SU-DHL-6 (cell line): ENCODE data around the gene CRTAC1.

Experiments used
- H2AFZ ChIP-seq: fragments of 200-600 bp; sonication (generic); 2 replicates; pipeline ENCODE4 v1.6.1; 2014; ENCODE audit warnings: low read depth, mild to moderate bottlenecking, moderate library complexity, mixed read lengths, antibody characterized with exemption, low read length; ENCODE audit not compliant: severe bottlenecking
- H3F3A ChIP-seq: fragments of 200-600 bp; shearing (Covaris generic); 2 replicates; pipeline ENCODE4 v1.6.0; 2016; ENCODE audit warnings: antibody characterized with exemption, mild to moderate bottlenecking; ENCODE audit not compliant: insufficient read depth
- H3K27ac ChIP-seq: fragments of 200-600 bp; sonication (generic); 2 replicates; pipeline ENCODE4 v1.5.1; 2016; ENCODE audit warnings: low read depth, mild to moderate bottlenecking, low read length, moderate library complexity, mixed read lengths
- H3K27me3 ChIP-seq: fragments of 200-600 bp; sonication (generic), shearing (Covaris generic); 2 replicates; pipeline ENCODE4 v1.6.0; 2014; ENCODE audit warnings: mild to moderate bottlenecking, low read length
- H3K36me3 ChIP-seq: fragments of 200-600 bp; sonication (generic); 2 replicates; pipeline ENCODE4 v1.6.1; 2014; ENCODE audit warnings: mild to moderate bottlenecking, low read length, mixed read lengths
- H3K4me2 ChIP-seq: fragments of 300-600, 200-600 bp; shearing (Covaris generic), sonication (generic); 2 replicates; pipeline ENCODE4 v1.6.0; 2014; ENCODE audit warnings: low read length, low read depth, mild to moderate bottlenecking; ENCODE audit not compliant: poor library complexity, severe bottlenecking
- H3K4me3 ChIP-seq: fragments of 200-600 bp; sonication (generic); 2 replicates; pipeline ENCODE4 v1.5.1; 2014; ENCODE audit warnings: antibody characterized with exemption, low read length, mild to moderate bottlenecking, mixed read lengths; ENCODE audit not compliant: insufficient read depth, poor library complexity, severe bottlenecking
- H3K79me2 ChIP-seq: fragments of 200-600 bp; sonication (generic); 2 replicates; pipeline ENCODE4 v1.6.1; 2014; ENCODE audit warnings: mild to moderate bottlenecking, low read length, moderate library complexity; ENCODE audit not compliant: insufficient read depth
- H3K9ac ChIP-seq: fragments of 200-600 bp; sonication (generic); 2 replicates; pipeline ENCODE4 v1.7.0; 2014; ENCODE audit warnings: mild to moderate bottlenecking, low read length
- H3K9me2 ChIP-seq: fragments of 200-600 bp; sonication (generic); replicated peaks from 2 replicates; pipeline ENCODE4 v1.6.1; 2014; ENCODE audit warnings: low read length; ENCODE audit not compliant: insufficient read depth
- H3K9me3 ChIP-seq: fragments of 200-600 bp; sonication (generic); 2 replicates; pipeline ENCODE4 v1.6.1; 2014; ENCODE audit warnings: low read length, mixed read lengths; ENCODE audit not compliant: insufficient read depth
- H4K20me1 ChIP-seq: fragments of 200-600 bp; sonication (generic); 2 replicates; pipeline ENCODE4 v1.6.1; 2014; ENCODE audit warnings: low read depth, mild to moderate bottlenecking, antibody characterized with exemption, low read length, moderate library complexity, mixed read lengths
- CTCF ChIP-seq: fragments of 200-600 bp; sonication (generic); IDR thresholded peaks from one replicate; pipeline ENCODE4 v1.5.1; 2017; ENCODE audit warnings: antibody characterized with exemption, mild to moderate bottlenecking, low read length, moderate library complexity; ENCODE audit not compliant: insufficient read depth, poor library complexity, severe bottlenecking
- EZH2phosphoT487 ChIP-seq: fragments of 200-600 bp; sonication (generic), shearing (Covaris generic); conservative IDR thresholded peaks from 2 replicates; pipeline ENCODE4 v1.6.1; 2018; ENCODE audit warnings: mild to moderate bottlenecking, antibody characterized with exemption, low read length, moderate library complexity, mixed read lengths

The CRTAC1 gene

GRCh38 chr10:98055841-98056516, 25.6 kb upstream of the CRTAC1 start:
- H3K4me2 ChIP-seq, result no peak overlapping the region
- no peak overlapping the region for H3K4me3 ChIP-seq
- no peak overlapping the region for H2AFZ ChIP-seq
- H4K20me1 ChIP-seq, result no peaks in the 10 kb centered on the region
- TF ChIP-seq CTCF, result no peak
- TF ChIP-seq EZH2phosphoT487, result no peak
- H3K9ac ChIP-seq, result no peak overlapping the region
- H3K27me3 ChIP-seq, result no peaks in the 10 kb centered on the region
- no peaks in the 10 kb centered on the region for H3K9me2 ChIP-seq
- H3K27ac ChIP-seq, result no peak overlapping the region
- H3F3A ChIP-seq, result no peaks in the 10 kb centered on the region
- no peaks in the 10 kb centered on the region for H3K9me3 ChIP-seq
- no peaks in the 10 kb centered on the region for H3K79me2 ChIP-seq
- no peaks in the 10 kb centered on the region for H3K36me3 ChIP-seq

- no peaks in the 10 kb centered on the region for H4K20me1 ChIP-seq
- H3K27ac ChIP-seq, result no peak overlapping the region
- no peak overlapping the region for H3K4me3 ChIP-seq
- H3K36me3 ChIP-seq, result no peaks in the 10 kb centered on the region
- no peaks in the 10 kb centered on the region for H3K27me3 ChIP-seq
- TF ChIP-seq EZH2phosphoT487, result no peak
- TF ChIP-seq CTCF, result no peak
- no peaks in the 10 kb centered on the region for H3K9me3 ChIP-seq
- H3F3A ChIP-seq, result no peaks in the 10 kb centered on the region
- H3K79me2 ChIP-seq, result no peaks in the 10 kb centered on the region
- H3K9ac ChIP-seq, result no peak overlapping the region
- H2AFZ ChIP-seq, result no peak overlapping the region
- no peaks in the 10 kb centered on the region for H3K9me2 ChIP-seq
- no peak overlapping the region for H3K4me2 ChIP-seq
Observed at GRCh38 chr10:98047009-98047741, 16.8 kb upstream of the CRTAC1 start.

- Histone ChIP-seq H4K20me1 (no peaks in the 10 kb centered on the region), H3K27ac (no peak overlapping the region), H3K9me2 (no peaks in the 10 kb centered on the region), H3K4me3 (no peak overlapping the region), H3K27me3 (no peaks in the 10 kb centered on the region), H2AFZ (no peak overlapping the region), H3F3A (no peaks in the 10 kb centered on the region), H3K9ac (no peak overlapping the region), H3K36me3 (no peaks in the 10 kb centered on the region), H3K79me2 (no peaks in the 10 kb centered on the region), H3K4me2 (no peak overlapping the region), H3K9me3 (no peaks in the 10 kb centered on the region)
- TF ChIP-seq CTCF, result peak; percentile 92
- TF ChIP-seq EZH2phosphoT487, result no peak
Observed at GRCh38 chr10:98045785-98046389, 15.5 kb upstream of the CRTAC1 start.
